K562 (cell line): Measurements from ENCODE around the gene TMEM87B. TPM values are rescaled to one million over a fixed set of nuclear protein-coding genes. Genes with fewer than 3 reads are reported as not detected.

Experiments
- CBX8 ChIP-seq: fragments of 200-600 bp; sonication (generic); IDR thresholded peaks from 2 replicates; pipeline ENCODE4 v1.6.1; 2012; ENCODE audit warnings: borderline replicate concordance, mixed run types, low read depth, mild to moderate bottlenecking, moderate library complexity, mixed read lengths, low read length, control low read depth, inconsistent platforms; ENCODE audit not compliant: poor library complexity, severe bottlenecking; ENCODE audit errors: extremely low read depth
- CC2D1A ChIP-seq: fragments of 450-650 bp; IDR thresholded peaks from 2 replicates; pipeline ENCODE4 v1.6.1; 2017; ENCODE audit warnings: mild to moderate bottlenecking
- DPF2 ChIP-seq: fragments of 450-650 bp; IDR thresholded peaks from 2 replicates; pipeline ENCODE4 v1.6.1; 2016
- EP300 ChIP-seq: IDR thresholded peaks from 2 replicates; pipeline ENCODE4 v1.6.1; 2012; ENCODE audit warnings: low read length, improper control_type of control experiment
- ESRRA ChIP-seq: fragments of 450-650 bp; IDR thresholded peaks from 2 replicates; pipeline ENCODE4 v1.6.1; 2014; ENCODE audit warnings: low read depth, mild to moderate bottlenecking, moderate library complexity, borderline replicate concordance
- FOXA3 ChIP-seq, 2 experiments: fragments of 450-650 bp in 1 of 2; sonication (generic) in 1 of 2; formaldehyde crosslinking; IDR thresholded peaks in 1 of 2; conservative IDR thresholded peaks in 1 of 2; 2 replicates each; pipeline versions ENCODE4 v1.4.0 to v1.8.0; 2020 to 2022; ENCODE audit warnings: mild to moderate bottlenecking in 2 of 2, missing genetic modification reagents in 1 of 2
- HNRNPH1 ChIP-seq: fragments of 200-400 bp; formaldehyde crosslinking; optimal IDR thresholded peaks from 2 replicates; pipeline ENCODE3; 2017; ENCODE audit warnings: low read depth, mild to moderate bottlenecking, low read length, moderate library complexity
- IFI16 ChIP-seq: fragments of 250-450 bp; sonication (Bioruptor Pico); IDR thresholded peaks from 2 replicates; pipeline ENCODE4 v2.1.2; 2022; ENCODE audit warnings: mild to moderate bottlenecking, inconsistent platforms
- LEF1 ChIP-seq: fragments of 450-650 bp; IDR thresholded peaks from 2 replicates; pipeline ENCODE4 v1.6.1; 2016; ENCODE audit warnings: mild to moderate bottlenecking
- MECOM ChIP-seq: fragments of 250-450 bp; sonication (Bioruptor Pico); IDR thresholded peaks from 2 replicates; pipeline ENCODE4 v1.8.0; 2022; ENCODE audit warnings: inconsistent platforms
- MEIS2 ChIP-seq: fragments of 450-650 bp; IDR thresholded peaks from 2 replicates; pipeline ENCODE4 v1.6.1; 2014; ENCODE audit warnings: mild to moderate bottlenecking; ENCODE audit not compliant: partially characterized antibody
- SMAD1 ChIP-seq: fragments of 150-350 bp; IDR thresholded peaks from 2 replicates; pipeline ENCODE4 v1.6.1; 2014; ENCODE audit warnings: low read length, low read depth; ENCODE audit not compliant: partially characterized antibody
- TAF15 ChIP-seq: fragments of 200-400 bp; formaldehyde crosslinking; IDR thresholded peaks from 2 replicates; pipeline ENCODE4 v1.6.1; 2017; ENCODE audit warnings: mild to moderate bottlenecking, low read depth, low read length, moderate library complexity
- TCF3 ChIP-seq: sonication (generic); formaldehyde crosslinking; IDR thresholded peaks from 2 replicates; pipeline ENCODE4 v1.4.0; 2020; ENCODE audit warnings: mild to moderate bottlenecking, missing genetic modification reagents
- ZKSCAN1 ChIP-seq: fragments of 150-350 bp; IDR thresholded peaks from 2 replicates; pipeline ENCODE4 v1.6.1; 2016; ENCODE audit warnings: low read depth, low read length
- ZNF282 ChIP-seq: sonication (generic); formaldehyde crosslinking; IDR thresholded peaks from 2 replicates; pipeline ENCODE4 v1.8.1; 2023; ENCODE audit warnings: missing genetic modification reagents
- ZNF384 ChIP-seq: IDR thresholded peaks from 2 replicates; pipeline ENCODE4 v1.6.1; 2012; ENCODE audit warnings: low read depth, low read length, improper control_type of control experiment
- ZNF507 ChIP-seq: conservative IDR thresholded peaks from 2 replicates; pipeline ENCODE4 v1.6.1; 2017; ENCODE audit warnings: missing genetic modification characterization, missing compliant biosample characterization
- ZNF561 ChIP-seq: fragments of 450-650 bp; formaldehyde crosslinking; conservative IDR thresholded peaks from 2 replicates; pipeline ENCODE4 v1.4.0; 2020; ENCODE audit warnings: mild to moderate bottlenecking, moderate library complexity
- ZNF644 ChIP-seq: fragments of 200-800 bp; sonication (Bioruptor generic); IDR thresholded peaks from 2 replicates; pipeline ENCODE4 v1.6.1; 2016; ENCODE audit warnings: low read depth, missing genetic modification characterization, missing compliant biosample characterization
- polyA plus RNA-seq, 8 experiments: library from polyadenylated mRNA; depleted of rRNA in 4 of 8; stranded (reverse) in 5 of 8; unstranded in 3 of 8; fragments of >200 nt; fragmentation: Nextera tagmentation in 2 of 8; fragmentation: Illumina TruSeq in 1 of 8; extraction: Ambion mirVana in 2 of 8; extraction: Trizol in 1 of 8; gene quantifications; 2 replicates each; pipeline versions ENCODE4 v1.2.1 to v1.2.3, GENCODE V29; 2011 to 2014; ENCODE audit warnings: inconsistent platforms in 1 of 8, missing spikeins in 1 of 8
- total RNA-seq, 7 experiments: library from RNA; depleted of rRNA in 6 of 7; stranded (reverse); fragments of >200 nt in 6 of 7; fragmentation: Illumina TruSeq in 2 of 7; extraction: Trizol in 2 of 7; gene quantifications; 2 replicates each; pipeline versions ENCODE4 v1.2.1 to v1.2.3, GENCODE V29; 2011 to 2021; ENCODE audit warnings: low replicate concordance in 1 of 7
- TF ChIP-seq, protein P1 (sequence below), 2 experiments: fragments of 450-650 bp; IDR thresholded peaks; 2 replicates each; pipeline ENCODE4 v1.6.1; 2016
- TF ChIP-seq, protein P2 (sequence below): sonication (generic); formaldehyde crosslinking; IDR thresholded peaks from 2 replicates; pipeline ENCODE4 v1.8.1; 2023; ENCODE audit warnings: mild to moderate bottlenecking, missing genetic modification reagents
- TF ChIP-seq, protein P3 (sequence below): fragments of 250-450 bp; sonication (Bioruptor Pico); IDR thresholded peaks from 2 replicates; pipeline ENCODE4 v1.4.0; 2020; ENCODE audit warnings: mild to moderate bottlenecking, moderate library complexity, borderline replicate concordance

TMEM87B gene
- total and polyA plus RNA-seq, 9 of the 15 experiments (the other 6 are each of a cell fraction or from before 2014, with no cell fraction given) = 3.7 to 17.1 (median 11.0) TPM

DNA sequence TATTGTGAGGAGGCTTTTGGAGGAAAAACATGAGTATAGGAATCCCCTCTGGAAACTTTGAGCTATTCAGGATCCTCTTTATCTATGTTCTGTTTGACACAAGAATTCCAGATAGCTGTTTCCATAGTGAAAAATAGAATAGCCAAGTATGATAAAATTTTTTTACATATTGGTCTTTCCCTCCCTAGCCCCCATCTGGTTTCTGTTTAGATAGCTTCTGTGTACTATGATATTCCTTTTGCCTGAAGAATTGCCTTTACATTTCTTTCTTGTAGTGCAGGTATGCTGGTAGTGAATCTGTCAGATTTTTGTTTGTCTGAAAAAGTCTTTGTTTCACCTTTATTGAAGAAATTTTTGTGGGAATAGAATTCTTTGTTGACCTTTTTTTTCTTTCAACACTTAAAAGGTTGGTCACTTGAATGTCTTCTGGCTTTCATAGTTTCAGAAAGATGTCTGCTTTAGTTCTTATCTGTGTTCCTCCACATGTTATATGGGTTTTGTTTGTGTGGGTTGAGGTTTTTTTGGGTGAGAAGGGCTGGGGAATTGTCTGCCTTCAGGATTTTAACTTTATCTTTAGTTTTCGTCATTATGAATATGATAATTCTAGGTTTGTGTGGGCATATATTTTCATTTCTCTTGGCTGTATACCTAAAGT, 53.2 kb downstream of the TMEM87B start (continued):
- TF ChIP-seq CC2D1A (peak; percentile 22; the same call in 1 of the 2 replicates), LEF1 (peak; percentile 70; the same call in 1 of the 2 replicates), EP300 (peak; percentile 54; the same call in 1 of the 2 replicates), ZNF384 (peak; percentile 39), ESRRA (no peak; the same call in 1 of the 2 replicates), ZNF282 (CRISPR knock-in tag) (no peak), CBX8 (no peak), MECOM (no peak), ZNF507 (tag) (no peak), IFI16 (no peak), ZKSCAN1 (no peak), TCF3 (CRISPR knock-in tag) (peak; percentile 82), ZNF644 (tag) (no peak), MEIS2 (peak; percentile 60), HNRNPH1 (no peak), FOXA3 (CRISPR knock-in tag; conservative IDR thresholded peaks at IDR 0.05 in 1 of 2, IDR thresholded peaks at IDR 0.05 in 1 of 2) (peak in 1 of 2 experiments; percentile 62; a peak in 2 of 4 replicates), TAF15 (no peak), DPF2 (peak; percentile 80), ZNF561 (CRISPR knock-in tag) (no peak), SMAD1 (no peak)
- TF ChIP-seq, protein P1, sequence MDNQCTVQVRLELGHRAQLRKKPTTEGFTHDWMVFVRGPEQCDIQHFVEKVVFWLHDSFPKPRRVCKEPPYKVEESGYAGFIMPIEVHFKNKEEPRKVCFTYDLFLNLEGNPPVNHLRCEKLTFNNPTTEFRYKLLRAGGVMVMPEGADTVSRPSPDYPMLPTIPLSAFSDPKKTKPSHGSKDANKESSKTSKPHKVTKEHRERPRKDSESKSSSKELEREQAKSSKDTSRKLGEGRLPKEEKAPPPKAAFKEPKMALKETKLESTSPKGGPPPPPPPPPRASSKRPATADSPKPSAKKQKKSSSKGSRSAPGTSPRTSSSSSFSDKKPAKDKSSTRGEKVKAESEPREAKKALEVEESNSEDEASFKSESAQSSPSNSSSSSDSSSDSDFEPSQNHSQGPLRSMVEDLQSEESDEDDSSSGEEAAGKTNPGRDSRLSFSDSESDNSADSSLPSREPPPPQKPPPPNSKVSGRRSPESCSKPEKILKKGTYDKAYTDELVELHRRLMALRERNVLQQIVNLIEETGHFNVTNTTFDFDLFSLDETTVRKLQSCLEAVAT (IDR thresholded peaks at IDR 0.05) = peak in 1 of 2 experiments; percentile 65; a peak in 2 of 4 replicates
- TF ChIP-seq, protein P2, sequence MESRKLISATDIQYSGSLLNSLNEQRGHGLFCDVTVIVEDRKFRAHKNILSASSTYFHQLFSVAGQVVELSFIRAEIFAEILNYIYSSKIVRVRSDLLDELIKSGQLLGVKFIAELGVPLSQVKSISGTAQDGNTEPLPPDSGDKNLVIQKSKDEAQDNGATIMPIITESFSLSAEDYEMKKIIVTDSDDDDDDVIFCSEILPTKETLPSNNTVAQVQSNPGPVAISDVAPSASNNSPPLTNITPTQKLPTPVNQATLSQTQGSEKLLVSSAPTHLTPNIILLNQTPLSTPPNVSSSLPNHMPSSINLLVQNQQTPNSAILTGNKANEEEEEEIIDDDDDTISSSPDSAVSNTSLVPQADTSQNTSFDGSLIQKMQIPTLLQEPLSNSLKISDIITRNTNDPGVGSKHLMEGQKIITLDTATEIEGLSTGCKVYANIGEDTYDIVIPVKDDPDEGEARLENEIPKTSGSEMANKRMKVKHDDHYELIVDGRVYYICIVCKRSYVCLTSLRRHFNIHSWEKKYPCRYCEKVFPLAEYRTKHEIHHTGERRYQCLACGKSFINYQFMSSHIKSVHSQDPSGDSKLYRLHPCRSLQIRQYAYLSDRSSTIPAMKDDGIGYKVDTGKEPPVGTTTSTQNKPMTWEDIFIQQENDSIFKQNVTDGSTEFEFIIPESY = 0 out of 2 replicates have a peak, but pooled peaks have one; percentile 8
- TF ChIP-seq, protein P3, sequence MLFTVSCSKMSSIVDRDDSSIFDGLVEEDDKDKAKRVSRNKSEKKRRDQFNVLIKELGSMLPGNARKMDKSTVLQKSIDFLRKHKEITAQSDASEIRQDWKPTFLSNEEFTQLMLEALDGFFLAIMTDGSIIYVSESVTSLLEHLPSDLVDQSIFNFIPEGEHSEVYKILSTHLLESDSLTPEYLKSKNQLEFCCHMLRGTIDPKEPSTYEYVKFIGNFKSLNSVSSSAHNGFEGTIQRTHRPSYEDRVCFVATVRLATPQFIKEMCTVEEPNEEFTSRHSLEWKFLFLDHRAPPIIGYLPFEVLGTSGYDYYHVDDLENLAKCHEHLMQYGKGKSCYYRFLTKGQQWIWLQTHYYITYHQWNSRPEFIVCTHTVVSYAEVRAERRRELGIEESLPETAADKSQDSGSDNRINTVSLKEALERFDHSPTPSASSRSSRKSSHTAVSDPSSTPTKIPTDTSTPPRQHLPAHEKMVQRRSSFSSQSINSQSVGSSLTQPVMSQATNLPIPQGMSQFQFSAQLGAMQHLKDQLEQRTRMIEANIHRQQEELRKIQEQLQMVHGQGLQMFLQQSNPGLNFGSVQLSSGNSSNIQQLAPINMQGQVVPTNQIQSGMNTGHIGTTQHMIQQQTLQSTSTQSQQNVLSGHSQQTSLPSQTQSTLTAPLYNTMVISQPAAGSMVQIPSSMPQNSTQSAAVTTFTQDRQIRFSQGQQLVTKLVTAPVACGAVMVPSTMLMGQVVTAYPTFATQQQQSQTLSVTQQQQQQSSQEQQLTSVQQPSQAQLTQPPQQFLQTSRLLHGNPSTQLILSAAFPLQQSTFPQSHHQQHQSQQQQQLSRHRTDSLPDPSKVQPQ (CRISPR knock-in tag) = no peak
